GM21529 (cell line): ENCODE results near the gene TRO.

Source experiments
- ATAC-seq: cut with Tn5 transposase; IDR thresholded peaks from one replicate; pipeline ENCODE4 v1.9.1; 2021; ENCODE audit not compliant: unreplicated experiment

Gene TRO

GRCh38 chrX:54950730-54951375 lies 30.2 kb downstream of the TRO start:
- ATAC-seq: no peak

- no peak for ATAC-seq
Observed at GRCh38 chrX:54961750-54962149, 41.1 kb downstream of the TRO start.

- no peak for ATAC-seq
Observed at GRCh38 chrX:54964766-54965497, 44.3 kb downstream of the TRO start.

- no peak for ATAC-seq
Observed at GRCh38 chrX:54977387-54977786, 56.8 kb downstream of the TRO start.

- no peak for ATAC-seq
Observed at GRCh38 chrX:54978448-54978847, 57.8 kb downstream of the TRO start.

GRCh38 chrX:54979432-54979831 lies 58.8 kb downstream of the TRO start:
- no peak for ATAC-seq

GRCh38 chrX:54980334-54980733 lies 59.7 kb downstream of the TRO start:
- no peak for ATAC-seq
